T-helper 1 cell treated with Interleukin-12 subunit alpha and Interleukin-12 subunit beta and Interleukin-4 antibody, amounts not matched to agents 30 ng/mL and 1 ng/mL, for 36 hours (primary cell): Measurements from ENCODE around the gene ST6GALNAC3. TPM values are rescaled to one million over a fixed set of nuclear protein-coding genes. Genes with fewer than 3 reads are reported as not detected.
"Not testable (repeated sequence)": the region's sequence is repeated elsewhere in the genome, so short reads cannot be mapped to it uniquely, and the experiment has no call there.

Experiments
- intact Hi-C: fragments of 100-400 bp; cut with micrococcal nuclease; formaldehyde crosslinking; loops from one replicate; pipeline ENCODE4 v1.15.1; 2024
- total RNA-seq: library from RNA; stranded (reverse); gene quantifications from 2 replicates; pipeline ENCODE4 v1.2.3, GENCODE V29; 2022

The ST6GALNAC3 gene
- total RNA-seq, 1 donor from 2014 or later, result 0.12 TPM

- intact Hi-C loops, result loop anchor here (5.0 kb wide), 2 partner anchors 1687 to 1873 kb away; partner anchors contain the start of genes FPGT, LRRIQ3 and USP33
Observed at GRCh38 chr1:76070538-76070937, 4.0 kb upstream of the ST6GALNAC3 start.

GRCh38 chr1:76073481-76073880 lies 1.1 kb upstream of the ST6GALNAC3 start:
- intact Hi-C loops, result loop anchor here (5.0 kb wide), 2 partner anchors 1684 to 1876 kb away; partner anchors contain the start of genes FPGT, LRRIQ3 and USP33

GRCh38 chr1:76075188-76075489 lies 593 bp downstream of the ST6GALNAC3 start:
- intact Hi-C loops, result loop anchor here (2.0 kb wide), 2 partner anchors 1144 to 1608 kb away; partner anchors contain the start of genes PIGK and ZZZ3

- intact Hi-C loops, result loop anchor here (2.0 kb wide), 2 partner anchors 1143 to 1607 kb away; partner anchors contain the start of genes PIGK and ZZZ3
Observed at GRCh38 chr1:76075877-76076276, 1.3 kb downstream of the ST6GALNAC3 start.

- intact Hi-C loops, result no loop called here
Observed at GRCh38 chr1:76079475-76080227, 5.1 kb downstream of the ST6GALNAC3 start.

GRCh38 chr1:76080552-76081079 lies 6.1 kb downstream of the ST6GALNAC3 start:
- intact Hi-C loops, result no loop called here

GRCh38 chr1:76082062-76082461 lies 7.5 kb downstream of the ST6GALNAC3 start:
- intact Hi-C loops, result no loop called here

- intact Hi-C loops, result no loop called here
Observed at GRCh38 chr1:76083189-76083588, 8.6 kb downstream of the ST6GALNAC3 start.

GRCh38 chr1:76084029-76084627 lies 9.6 kb downstream of the ST6GALNAC3 start:
- intact Hi-C loops, result no loop called here

GRCh38 chr1:76084685-76085084 lies 10.1 kb downstream of the ST6GALNAC3 start:
- intact Hi-C loops, result no loop called here

GRCh38 chr1:76086109-76086508 lies 11.6 kb downstream of the ST6GALNAC3 start:
- intact Hi-C loops, result no loop called here

GRCh38 chr1:76086597-76086996 lies 12.1 kb downstream of the ST6GALNAC3 start:
- intact Hi-C loops, result no loop called here

- intact Hi-C loops, result no loop called here
Observed at GRCh38 chr1:76090283-76091203, 16.0 kb downstream of the ST6GALNAC3 start.

- intact Hi-C loops, result no loop called here
Observed at GRCh38 chr1:76092812-76093211, 18.3 kb downstream of the ST6GALNAC3 start.

- intact Hi-C loops, result no loop called here
Observed at GRCh38 chr1:76093522-76094312, 19.2 kb downstream of the ST6GALNAC3 start.

- intact Hi-C loops, result no loop called here
Observed at GRCh38 chr1:76095802-76096201, 21.3 kb downstream of the ST6GALNAC3 start.

- intact Hi-C loops, result not testable (repeated sequence)
Observed at GRCh38 chr1:76097064-76097463, 22.5 kb downstream of the ST6GALNAC3 start.

- intact Hi-C loops, result no loop called here
Observed at GRCh38 chr1:76098845-76099244, 24.3 kb downstream of the ST6GALNAC3 start.

- intact Hi-C loops, result no loop called here
Observed at GRCh38 chr1:76101548-76101947, 27.0 kb downstream of the ST6GALNAC3 start.

GRCh38 chr1:76102046-76102445 lies 27.5 kb downstream of the ST6GALNAC3 start:
- intact Hi-C loops, result no loop called here

- intact Hi-C loops, result no loop called here
Observed at GRCh38 chr1:76103034-76103433, 28.5 kb downstream of the ST6GALNAC3 start.
